SK-N-SH treated with all-trans-retinoic acid at 6 μM for 48 hours (cell line): ENCODE data around the gene PALS2.

ENCODE experiments used
- ARNTL ChIP-seq: fragments of 450-650 bp; formaldehyde crosslinking; IDR thresholded peaks from 2 replicates; pipeline ENCODE4 v1.5.0; 2020; ENCODE audit warnings: low read depth, mild to moderate bottlenecking, moderate library complexity, borderline replicate concordance
- BACH2 ChIP-seq: fragments of 250-450 bp; sonication (Bioruptor Pico); IDR thresholded peaks from 2 replicates; pipeline ENCODE4 v1.9.0; 2021; ENCODE audit warnings: mild to moderate bottlenecking, borderline replicate concordance
- CSDC2 ChIP-seq: fragments of 250-450 bp; sonication (Bioruptor Pico); IDR thresholded peaks from 2 replicates; pipeline ENCODE4 v1.5.0; 2020; ENCODE audit warnings: mild to moderate bottlenecking, moderate library complexity
- GLIS3 ChIP-seq: fragments of 250-450 bp; sonication (Bioruptor Pico); IDR thresholded peaks from 2 replicates; pipeline ENCODE4 v1.5.0; 2020; ENCODE audit warnings: mild to moderate bottlenecking, moderate library complexity
- ISL1 ChIP-seq: fragments of 250-450 bp; sonication (Bioruptor Pico); IDR thresholded peaks from 2 replicates; pipeline ENCODE4 v2.1.2; 2022; ENCODE audit warnings: mild to moderate bottlenecking, moderate library complexity
- OSR1 ChIP-seq: fragments of 250-450 bp; sonication (Bioruptor Pico); IDR thresholded peaks from 2 replicates; pipeline ENCODE4 v1.8.0; 2022; ENCODE audit warnings: moderate library complexity, mild to moderate bottlenecking, inconsistent platforms
- TCF4 ChIP-seq: fragments of 250-450 bp; sonication (Bioruptor Pico); IDR thresholded peaks from 2 replicates; pipeline ENCODE4 v1.8.0; 2021; ENCODE audit warnings: mild to moderate bottlenecking, moderate library complexity, borderline replicate concordance
- ZC3H10 ChIP-seq: fragments of 250-450 bp; sonication (Bioruptor Pico); IDR thresholded peaks from 2 replicates; pipeline ENCODE4 v1.5.1; 2021; ENCODE audit warnings: mild to moderate bottlenecking, moderate library complexity
- ZFP30 ChIP-seq: fragments of 450-650 bp; formaldehyde crosslinking; IDR thresholded peaks from 2 replicates; pipeline ENCODE4 v1.5.0; 2022; ENCODE audit warnings: mild to moderate bottlenecking, moderate library complexity
- TF ChIP-seq, protein P1 (sequence below): fragments of 250-450 bp; sonication (Bioruptor Pico); IDR thresholded peaks from 2 replicates; pipeline ENCODE4 v1.8.0; 2020; ENCODE audit warnings: mild to moderate bottlenecking, moderate library complexity, borderline replicate concordance
- TF ChIP-seq, protein P2 (sequence below): fragments of 250-450 bp; sonication (Bioruptor Pico); IDR thresholded peaks from 2 replicates; pipeline ENCODE4 v1.5.0; 2020; ENCODE audit warnings: mild to moderate bottlenecking, moderate library complexity
- TF ChIP-seq, protein P3 (sequence below): fragments of 250-450 bp; sonication (Bioruptor Pico); IDR thresholded peaks from 2 replicates; pipeline ENCODE4 v1.8.0; 2021; ENCODE audit warnings: low read depth, mild to moderate bottlenecking, moderate library complexity, borderline replicate concordance
- TF ChIP-seq, protein P4 (sequence below): fragments of 250-450 bp; sonication (Bioruptor Pico); IDR thresholded peaks from 2 replicates; pipeline ENCODE4 v1.5.1; 2021; ENCODE audit warnings: mild to moderate bottlenecking, moderate library complexity

DNA sequence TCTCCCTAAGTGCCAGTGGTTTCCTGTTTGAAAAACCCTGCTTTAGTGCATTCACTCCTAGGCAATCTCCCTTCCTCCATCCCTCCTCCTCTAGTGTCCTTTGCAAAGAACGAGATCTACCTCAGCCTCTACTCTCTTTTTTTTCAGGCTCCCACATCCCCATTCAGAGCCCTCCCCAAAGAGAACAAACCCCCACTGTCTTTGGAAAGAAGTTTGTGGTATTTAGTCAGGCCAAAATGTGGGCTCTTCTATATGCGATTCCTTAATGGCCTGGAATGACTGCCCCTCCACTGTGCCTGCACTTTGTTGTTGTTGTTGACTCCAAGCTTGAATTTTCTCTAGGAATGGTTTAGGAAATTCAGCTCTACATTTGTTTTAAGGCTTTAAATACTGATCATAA is 36.3 kb downstream of the PALS2 start:
- TF ChIP-seq ISL1 (CRISPR knock-in tag) = no peak
- TF ChIP-seq OSR1 (CRISPR knock-in tag) = no peak
- no peak for TF ChIP-seq ARNTL (CRISPR knock-in tag)
- TF ChIP-seq BACH2 (CRISPR knock-in tag) = no peak
- TF ChIP-seq, protein P1, sequence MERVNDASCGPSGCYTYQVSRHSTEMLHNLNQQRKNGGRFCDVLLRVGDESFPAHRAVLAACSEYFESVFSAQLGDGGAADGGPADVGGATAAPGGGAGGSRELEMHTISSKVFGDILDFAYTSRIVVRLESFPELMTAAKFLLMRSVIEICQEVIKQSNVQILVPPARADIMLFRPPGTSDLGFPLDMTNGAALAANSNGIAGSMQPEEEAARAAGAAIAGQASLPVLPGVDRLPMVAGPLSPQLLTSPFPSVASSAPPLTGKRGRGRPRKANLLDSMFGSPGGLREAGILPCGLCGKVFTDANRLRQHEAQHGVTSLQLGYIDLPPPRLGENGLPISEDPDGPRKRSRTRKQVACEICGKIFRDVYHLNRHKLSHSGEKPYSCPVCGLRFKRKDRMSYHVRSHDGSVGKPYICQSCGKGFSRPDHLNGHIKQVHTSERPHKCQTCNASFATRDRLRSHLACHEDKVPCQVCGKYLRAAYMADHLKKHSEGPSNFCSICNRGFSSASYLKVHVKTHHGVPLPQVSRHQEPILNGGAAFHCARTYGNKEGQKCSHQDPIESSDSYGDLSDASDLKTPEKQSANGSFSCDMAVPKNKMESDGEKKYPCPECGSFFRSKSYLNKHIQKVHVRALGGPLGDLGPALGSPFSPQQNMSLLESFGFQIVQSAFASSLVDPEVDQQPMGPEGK (CRISPR knock-in tag) = no peak
- TF ChIP-seq, protein P2, sequence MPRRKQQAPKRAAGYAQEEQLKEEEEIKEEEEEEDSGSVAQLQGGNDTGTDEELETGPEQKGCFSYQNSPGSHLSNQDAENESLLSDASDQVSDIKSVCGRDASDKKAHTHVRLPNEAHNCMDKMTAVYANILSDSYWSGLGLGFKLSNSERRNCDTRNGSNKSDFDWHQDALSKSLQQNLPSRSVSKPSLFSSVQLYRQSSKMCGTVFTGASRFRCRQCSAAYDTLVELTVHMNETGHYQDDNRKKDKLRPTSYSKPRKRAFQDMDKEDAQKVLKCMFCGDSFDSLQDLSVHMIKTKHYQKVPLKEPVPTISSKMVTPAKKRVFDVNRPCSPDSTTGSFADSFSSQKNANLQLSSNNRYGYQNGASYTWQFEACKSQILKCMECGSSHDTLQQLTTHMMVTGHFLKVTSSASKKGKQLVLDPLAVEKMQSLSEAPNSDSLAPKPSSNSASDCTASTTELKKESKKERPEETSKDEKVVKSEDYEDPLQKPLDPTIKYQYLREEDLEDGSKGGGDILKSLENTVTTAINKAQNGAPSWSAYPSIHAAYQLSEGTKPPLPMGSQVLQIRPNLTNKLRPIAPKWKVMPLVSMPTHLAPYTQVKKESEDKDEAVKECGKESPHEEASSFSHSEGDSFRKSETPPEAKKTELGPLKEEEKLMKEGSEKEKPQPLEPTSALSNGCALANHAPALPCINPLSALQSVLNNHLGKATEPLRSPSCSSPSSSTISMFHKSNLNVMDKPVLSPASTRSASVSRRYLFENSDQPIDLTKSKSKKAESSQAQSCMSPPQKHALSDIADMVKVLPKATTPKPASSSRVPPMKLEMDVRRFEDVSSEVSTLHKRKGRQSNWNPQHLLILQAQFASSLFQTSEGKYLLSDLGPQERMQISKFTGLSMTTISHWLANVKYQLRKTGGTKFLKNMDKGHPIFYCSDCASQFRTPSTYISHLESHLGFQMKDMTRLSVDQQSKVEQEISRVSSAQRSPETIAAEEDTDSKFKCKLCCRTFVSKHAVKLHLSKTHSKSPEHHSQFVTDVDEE (CRISPR knock-in tag) = no peak
- TF ChIP-seq, protein P3, sequence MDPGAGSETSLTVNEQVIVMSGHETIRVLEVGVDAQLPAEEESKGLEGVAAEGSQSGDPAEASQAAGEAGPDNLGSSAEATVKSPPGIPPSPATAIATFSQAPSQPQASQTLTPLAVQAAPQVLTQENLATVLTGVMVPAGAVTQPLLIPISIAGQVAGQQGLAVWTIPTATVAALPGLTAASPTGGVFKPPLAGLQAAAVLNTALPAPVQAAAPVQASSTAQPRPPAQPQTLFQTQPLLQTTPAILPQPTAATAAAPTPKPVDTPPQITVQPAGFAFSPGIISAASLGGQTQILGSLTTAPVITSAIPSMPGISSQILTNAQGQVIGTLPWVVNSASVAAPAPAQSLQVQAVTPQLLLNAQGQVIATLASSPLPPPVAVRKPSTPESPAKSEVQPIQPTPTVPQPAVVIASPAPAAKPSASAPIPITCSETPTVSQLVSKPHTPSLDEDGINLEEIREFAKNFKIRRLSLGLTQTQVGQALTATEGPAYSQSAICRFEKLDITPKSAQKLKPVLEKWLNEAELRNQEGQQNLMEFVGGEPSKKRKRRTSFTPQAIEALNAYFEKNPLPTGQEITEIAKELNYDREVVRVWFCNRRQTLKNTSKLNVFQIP (CRISPR knock-in tag) = no peak
- TF ChIP-seq ZC3H10 (CRISPR knock-in tag) = no peak
- TF ChIP-seq ZFP30 (CRISPR knock-in tag) = no peak
- no peak for TF ChIP-seq TCF4 (CRISPR knock-in tag)
- TF ChIP-seq, protein P4, sequence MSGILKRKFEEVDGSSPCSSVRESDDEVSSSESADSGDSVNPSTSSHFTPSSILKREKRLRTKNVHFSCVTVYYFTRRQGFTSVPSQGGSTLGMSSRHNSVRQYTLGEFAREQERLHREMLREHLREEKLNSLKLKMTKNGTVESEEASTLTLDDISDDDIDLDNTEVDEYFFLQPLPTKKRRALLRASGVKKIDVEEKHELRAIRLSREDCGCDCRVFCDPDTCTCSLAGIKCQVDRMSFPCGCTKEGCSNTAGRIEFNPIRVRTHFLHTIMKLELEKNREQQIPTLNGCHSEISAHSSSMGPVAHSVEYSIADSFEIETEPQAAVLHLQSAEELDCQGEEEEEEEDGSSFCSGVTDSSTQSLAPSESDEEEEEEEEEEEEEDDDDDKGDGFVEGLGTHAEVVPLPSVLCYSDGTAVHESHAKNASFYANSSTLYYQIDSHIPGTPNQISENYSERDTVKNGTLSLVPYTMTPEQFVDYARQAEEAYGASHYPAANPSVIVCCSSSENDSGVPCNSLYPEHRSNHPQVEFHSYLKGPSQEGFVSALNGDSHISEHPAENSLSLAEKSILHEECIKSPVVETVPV (CRISPR knock-in tag) = no peak
- no peak for TF ChIP-seq GLIS3 (CRISPR knock-in tag)
- no peak for TF ChIP-seq CSDC2
